PC-9 (cell line): Measurements from ENCODE around the gene KIF26B. TPM values are rescaled to one million over a fixed set of nuclear protein-coding genes. Genes with fewer than 3 reads are reported as not detected.

Source experiments
- BruUV-seq: library from RNA; stranded (reverse); fragments of 400-500 nt; replicated peaks from 2 replicates; lab custom pipeline; 2021; lab: Mats Ljungman, UMichigan
- CTCF ChIA-PET: fragments of 300-600 bp; sonication (Branson Sonifier 250); formaldehyde crosslinking; loops from one replicate; lab custom pipeline; 2022; ENCODE audit warnings: antibody characterized with exemption; lab: Charles Lee
- POLR2A ChIA-PET: fragments of 300-600 bp; sonication (Branson Sonifier 250); formaldehyde crosslinking; loops from one replicate; lab custom pipeline; 2022; ENCODE audit warnings: antibody characterized with exemption; ENCODE audit not compliant: unreplicated experiment; lab: Charles Lee
- DNase-seq, 2 experiments: peaks; one replicate each; pipeline versions ENCODE4 v3.0.0 to v3.0.0-alpha.2; 2015 to 2022; ENCODE audit warnings: mixed read lengths in 1 of 2
- H2AFZ ChIP-seq: fragments of 200-600 bp; sonication (generic); 2 replicates; pipeline ENCODE4 v1.8.1; 2017; ENCODE audit warnings: antibody characterized with exemption
- H3F3A ChIP-seq: fragments of 200-600 bp; sonication (generic); 2 replicates; pipeline ENCODE4 v1.8.1; 2017; ENCODE audit warnings: antibody characterized with exemption, mild to moderate bottlenecking, low read depth; ENCODE audit not compliant: insufficient read depth
- H3K27ac ChIP-seq: fragments of 200-600 bp; sonication (generic); 2 replicates; pipeline ENCODE4 v1.6.1; 2016; ENCODE audit warnings: mixed run types
- H3K27me3 ChIP-seq: fragments of 200-600 bp; sonication (generic); 2 replicates; pipeline ENCODE4 v1.6.1; 2016; ENCODE audit warnings: low read depth, mixed run types; ENCODE audit not compliant: insufficient read depth
- H3K36me3 ChIP-seq: fragments of 200-600 bp; sonication (generic); 2 replicates; pipeline ENCODE4 v1.6.1; 2016; ENCODE audit warnings: low read depth, mixed run types
- H3K4me1 ChIP-seq: fragments of 200-600 bp; sonication (generic); replicated peaks from 2 replicates; pipeline ENCODE4 v1.6.1; 2016; ENCODE audit warnings: mixed run types; ENCODE audit not compliant: insufficient read depth
- H3K4me2 ChIP-seq: fragments of 200-600 bp; sonication (generic); 2 replicates; pipeline ENCODE4 v1.6.1; 2017; ENCODE audit warnings: mixed run types
- H3K4me3 ChIP-seq: fragments of 200-600 bp; sonication (generic); 2 replicates; pipeline ENCODE4 v1.6.1; 2016; ENCODE audit warnings: mixed run types
- H3K79me2 ChIP-seq: fragments of 200-600 bp; sonication (generic); 2 replicates; pipeline ENCODE4 v1.6.1; 2017; ENCODE audit warnings: low read depth, mixed run types
- H3K9me2 ChIP-seq: fragments of 200-600 bp; sonication (generic); 2 replicates; pipeline ENCODE4 v1.8.1; 2017; ENCODE audit warnings: mild to moderate bottlenecking; ENCODE audit not compliant: insufficient read depth
- H3K9me3 ChIP-seq: fragments of 200-600 bp; sonication (generic); 2 replicates; pipeline ENCODE4 v1.8.1; 2016; ENCODE audit warnings: low read depth; ENCODE audit not compliant: insufficient read depth
- H4K20me1 ChIP-seq: fragments of 200-600 bp; sonication (generic); 2 replicates; pipeline ENCODE4 v1.8.1; 2017; ENCODE audit not compliant: insufficient read depth
- CTCF ChIP-seq: fragments of 200-600 bp; sonication (generic); conservative IDR thresholded peaks from 2 replicates; pipeline ENCODE4 v1.6.1; 2017; ENCODE audit warnings: mixed run types, antibody characterized with exemption, mild to moderate bottlenecking, moderate library complexity
- EZH2 ChIP-seq: fragments of 200-600 bp; sonication (generic); IDR thresholded peaks from 2 replicates; pipeline ENCODE4 v1.8.0; 2017; ENCODE audit warnings: antibody characterized with exemption, low read depth
- intact Hi-C: fragments of 100-400 bp; cut with micrococcal nuclease; formaldehyde crosslinking; loops from one replicate; pipeline ENCODE4 v1.10.0; 2022; ENCODE audit not compliant: unreplicated experiment
- total RNA-seq: library from RNA; stranded (reverse); gene quantifications from 2 replicates; pipeline ENCODE4 v1.2.3, GENCODE V29; 2021

The KIF26B gene
- total RNA-seq, 1 experiment from 2014 or later = 0.11 TPM

GRCh38 chr1:245382981-245383380 lies 228.2 kb downstream of the KIF26B start:
- Histone ChIP-seq H3K4me1 (no peaks in the 10 kb centered on the region), H3K9me2 (no peaks in the 10 kb centered on the region), H3K4me3 (no peak overlapping the region), H4K20me1 (no peaks in the 10 kb centered on the region), H3K79me2 (no peaks in the 10 kb centered on the region), H2AFZ (no peak overlapping the region), H3K27me3 (peaks cover 69% of the 10 kb centered on the region), H3K27ac (no peak overlapping the region), H3F3A (no peaks in the 10 kb centered on the region), H3K4me2 (no peak overlapping the region), H3K36me3 (no peaks in the 10 kb centered on the region), H3K9me3 (no peaks in the 10 kb centered on the region)
- POLR2A ChIA-PET = no interaction called here
- DNase-seq = no peak
- TF ChIP-seq CTCF (no peak), EZH2 (no peak)
- CTCF ChIA-PET = no interaction called here
- intact Hi-C loops = no loop called here
- BruUV-seq = no TSS peak

GRCh38 chr1:245383396-245384330 lies 228.9 kb downstream of the KIF26B start:
- Histone ChIP-seq H3K27ac (no peak overlapping the region), H3K79me2 (no peaks in the 10 kb centered on the region), H2AFZ (no peak overlapping the region), H3K27me3 (peaks cover 76% of the 10 kb centered on the region), H3K9me3 (no peaks in the 10 kb centered on the region), H3K9me2 (no peaks in the 10 kb centered on the region), H3K4me1 (no peaks in the 10 kb centered on the region), H3K4me3 (no peak overlapping the region), H3K4me2 (no peak overlapping the region), H4K20me1 (no peaks in the 10 kb centered on the region), H3F3A (no peaks in the 10 kb centered on the region), H3K36me3 (no peaks in the 10 kb centered on the region)
- POLR2A ChIA-PET = no interaction called here
- CTCF ChIA-PET = no interaction called here
- no peak for TF ChIP-seq CTCF
- TF ChIP-seq EZH2 = no peak
- DNase-seq = no peak
- intact Hi-C loops = no loop called here
- BruUV-seq = no TSS peak

- BruUV-seq = no TSS peak
- no peaks in the 10 kb centered on the region for H3K36me3 ChIP-seq
- no peak overlapping the region for H2AFZ ChIP-seq
- no peak overlapping the region for H3K4me2 ChIP-seq
- TF ChIP-seq CTCF (no peak), EZH2 (no peak)
- H3K27ac ChIP-seq = no peak overlapping the region
- no peak overlapping the region for H3K4me3 ChIP-seq
- CTCF ChIA-PET = no interaction called here
- no peaks in the 10 kb centered on the region for H3K79me2 ChIP-seq
- no peaks in the 10 kb centered on the region for H3K9me3 ChIP-seq
- H4K20me1 ChIP-seq = no peaks in the 10 kb centered on the region
- no peaks in the 10 kb centered on the region for H3F3A ChIP-seq
- peaks cover 81% of the 10 kb centered on the region for H3K27me3 ChIP-seq
- POLR2A ChIA-PET = no interaction called here
- no peaks in the 10 kb centered on the region for H3K9me2 ChIP-seq
- intact Hi-C loops = no loop called here
- no peak for DNase-seq
- no peaks in the 10 kb centered on the region for H3K4me1 ChIP-seq
Observed at GRCh38 chr1:245386297-245386971, 231.6 kb downstream of the KIF26B start.
